SK-MEL-5 (cell line): ENCODE data around the gene AKAP14. TPM values are rescaled to one million over a fixed set of nuclear protein-coding genes. Genes with fewer than 3 reads are reported as not detected.
"Not testable (repeated sequence)": the region's sequence is repeated elsewhere in the genome, so short reads cannot be mapped to it uniquely, and the experiment has no call there.

Source experiments
- DNase-seq: peaks from one replicate; pipeline ENCODE4 v3.0.0-alpha.2; 2016; ENCODE audit warnings: low read depth, low spot score
- in situ Hi-C: cut with HindIII; loops from 2 replicates; pipeline ENCODE4 v1.10.0; 2016; ENCODE audit warnings: low sequenced_read_pairs, high pct_unique_total_duplicates, low pct_unique_long_range_greater_than_20kb
- polyA plus RNA-seq, 2 experiments: library from polyadenylated mRNA; depleted of rRNA; stranded (reverse); fragments of >200 nt; gene quantifications; 2 replicates each; pipeline ENCODE4 v1.2.3, GENCODE V29; 2015
- total RNA-seq: library from RNA; depleted of rRNA; stranded (reverse); fragments of >200 nt; shearing (Covaris generic); gene quantifications from 2 replicates; pipeline ENCODE4 v1.2.3, GENCODE V29; 2014; rRNA removed

AKAP14 gene
- total RNA-seq, result not detected in 2 replicates
- polyA plus RNA-seq (2015; cell fraction: cytosol; rRNA removed), result not detected in 2 replicates
- polyA plus RNA-seq (2015; cell fraction: nucleus; rRNA removed), result not detected in 2 replicates

DNA sequence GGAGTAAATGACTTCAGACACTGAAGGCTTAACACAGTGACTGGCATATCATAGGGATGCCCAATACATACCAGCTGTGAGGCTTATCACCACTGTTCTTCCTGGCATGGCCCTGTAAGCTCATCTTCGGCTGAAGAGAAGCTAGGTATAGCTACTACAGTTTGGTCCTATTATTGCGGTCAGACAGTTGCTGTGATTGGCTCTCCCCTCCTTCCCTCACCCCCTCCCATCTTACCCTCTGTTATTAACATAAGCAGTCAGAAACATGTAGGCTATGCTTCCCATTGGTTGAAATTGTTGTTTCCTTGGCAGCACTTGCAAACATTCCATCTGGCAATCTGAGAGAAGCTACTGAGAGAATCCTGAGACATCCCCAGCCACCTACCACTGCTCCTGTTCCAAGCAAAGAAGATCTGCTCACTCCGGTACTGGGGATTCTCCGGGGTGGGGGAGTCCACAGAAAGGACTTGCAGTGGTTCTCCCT is at the start of gene AKAP14:
Gene AKAP14, plus strand, starts transcription at position 51 of the 484 bp plus-strand sequence. CDS start 7,331 bp downstream, outside the sequence.
- in situ Hi-C loops, result no loop called here
- DNase-seq, result peak; percentile 22

DNA sequence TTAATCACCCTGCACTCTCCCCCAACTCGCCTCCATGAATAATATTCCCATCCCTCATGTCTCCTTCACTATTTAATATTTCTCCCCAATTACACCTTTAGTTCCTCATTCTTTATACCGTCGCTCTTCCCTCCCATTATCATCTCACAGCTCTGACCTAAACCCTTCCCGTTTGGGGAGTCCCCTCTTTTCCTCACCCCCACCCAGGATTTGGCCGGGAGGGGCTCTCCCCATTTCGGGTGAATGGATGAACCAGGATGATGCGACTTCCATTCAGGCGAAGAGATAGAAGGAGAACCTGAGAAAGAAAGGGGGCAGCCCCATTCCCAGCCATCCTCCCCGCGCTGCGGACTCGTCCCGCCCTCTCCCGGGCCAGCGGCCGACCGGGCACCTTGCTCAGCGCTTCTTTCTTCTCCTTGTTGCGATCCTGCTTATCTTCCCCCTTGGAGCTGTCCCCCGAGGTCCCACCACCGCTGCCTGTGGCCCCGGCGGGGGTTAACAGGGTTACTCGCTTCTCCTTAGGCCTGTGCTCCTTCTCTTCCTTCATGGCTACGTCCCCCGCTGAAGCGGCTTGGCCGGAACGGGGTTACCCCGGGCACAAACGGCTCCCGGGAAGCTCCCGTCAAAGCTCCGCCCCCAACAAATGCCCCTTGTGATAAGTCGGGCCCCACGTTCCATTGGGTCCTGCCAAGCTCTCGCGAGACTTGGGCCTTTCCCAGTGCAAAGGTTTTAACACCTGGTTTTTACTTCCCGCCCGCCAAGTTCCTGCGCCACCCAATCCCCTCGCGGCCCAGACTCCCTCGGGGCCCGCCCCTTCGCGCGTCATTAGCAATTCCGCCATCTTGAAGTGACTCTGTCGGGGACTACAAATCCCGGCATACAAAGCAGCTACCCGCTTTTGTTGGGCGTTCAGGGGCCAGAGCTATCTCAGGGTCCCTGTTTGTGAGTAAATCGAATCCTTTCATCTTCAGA is 43.0 kb upstream of the AKAP14 start, which contains the start of gene UPF3B:
Gene UPF3B, minus strand, starts transcription at position 582 of the 972 bp plus-strand sequence. Its CDS starts 35 bp downstream, at position 547.
- in situ Hi-C loops, result no loop called here
- DNase-seq, result peak; percentile 98

- DNase-seq, result no peak
- in situ Hi-C loops, result no loop called here
Observed at GRCh38 chrX:119853444-119853843, 42.2 kb upstream of the AKAP14 start.

DNA sequence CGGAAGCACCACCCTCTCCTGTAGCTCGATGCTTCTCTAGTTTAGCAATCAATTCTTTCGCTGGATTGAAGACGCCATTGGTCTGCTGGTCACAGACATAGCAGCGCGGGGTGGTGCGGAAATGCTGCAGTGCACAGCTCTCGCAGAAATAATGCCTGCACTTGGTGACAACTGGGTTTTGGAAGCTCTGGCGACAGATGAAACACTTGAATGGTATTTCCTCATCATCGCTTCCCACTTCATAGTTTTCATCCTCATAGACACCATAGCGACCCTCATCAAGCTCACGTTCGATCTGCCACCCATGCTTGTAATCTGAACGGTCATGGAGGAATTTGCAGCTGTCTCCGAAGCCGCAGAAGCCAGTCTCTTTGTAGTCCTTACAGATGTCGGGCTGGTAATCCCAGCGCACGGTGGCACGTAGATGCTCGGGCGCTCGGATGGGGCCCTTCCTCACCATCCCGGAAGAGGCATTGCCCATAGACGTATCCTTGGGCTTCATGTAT is 25.0 kb upstream of the AKAP14 start:
- DNase-seq, result no peak
- in situ Hi-C loops, result no loop called here

DNA sequence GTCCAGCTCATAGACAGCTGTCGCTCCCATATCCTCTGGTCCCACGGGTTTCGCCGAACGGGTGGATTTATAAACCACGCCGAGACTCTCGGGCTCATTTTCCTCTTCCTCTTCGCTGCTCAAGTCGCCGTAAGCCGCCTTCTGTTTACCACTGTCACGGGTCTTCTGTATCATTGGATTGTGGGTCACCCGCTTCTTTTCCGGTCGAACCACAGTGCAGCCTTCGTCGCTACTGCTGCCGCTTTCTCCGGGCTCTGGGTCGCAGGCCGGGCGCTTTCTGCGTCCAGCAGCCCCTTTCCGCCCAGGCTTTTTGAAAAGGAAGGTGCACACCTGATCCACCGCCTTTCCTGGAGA is 24.5 kb upstream of the AKAP14 start:
- in situ Hi-C loops, result no loop called here
- DNase-seq, result no peak

GRCh38 chrX:119871599-119872395 is 23.9 kb upstream of the AKAP14 start, which contains the start of the genes NDUFA1 and RNF113A:
TSS of gene NDUFA1 (plus strand) at chrX:119871832. CDS start at chrX:119871912, 80 bp downstream.
TSS of gene RNF113A (minus strand) at chrX:119871733. CDS start at chrX:119871613, 120 bp downstream.
- in situ Hi-C loops, result no loop called here
- peak; percentile 88 for DNase-seq

- in situ Hi-C loops, result no loop called here
- DNase-seq, result no peak
Observed at GRCh38 chrX:119878740-119879139, 17.0 kb upstream of the AKAP14 start.

GRCh38 chrX:119880076-119880475 is 15.6 kb upstream of the AKAP14 start:
- DNase-seq, result no peak
- in situ Hi-C loops, result no loop called here

- DNase-seq, result peak; percentile 61
- in situ Hi-C loops, result no loop called here
Observed at GRCh38 chrX:119880552-119881437, 14.9 kb upstream of the AKAP14 start.

GRCh38 chrX:119885554-119886428 is 9.9 kb upstream of the AKAP14 start:
- DNase-seq, result peak; percentile 44
- in situ Hi-C loops, result no loop called here

- in situ Hi-C loops, result no loop called here
- DNase-seq, result peak; percentile 82
Observed at GRCh38 chrX:119887721-119888425, 7.8 kb upstream of the AKAP14 start.

DNA sequence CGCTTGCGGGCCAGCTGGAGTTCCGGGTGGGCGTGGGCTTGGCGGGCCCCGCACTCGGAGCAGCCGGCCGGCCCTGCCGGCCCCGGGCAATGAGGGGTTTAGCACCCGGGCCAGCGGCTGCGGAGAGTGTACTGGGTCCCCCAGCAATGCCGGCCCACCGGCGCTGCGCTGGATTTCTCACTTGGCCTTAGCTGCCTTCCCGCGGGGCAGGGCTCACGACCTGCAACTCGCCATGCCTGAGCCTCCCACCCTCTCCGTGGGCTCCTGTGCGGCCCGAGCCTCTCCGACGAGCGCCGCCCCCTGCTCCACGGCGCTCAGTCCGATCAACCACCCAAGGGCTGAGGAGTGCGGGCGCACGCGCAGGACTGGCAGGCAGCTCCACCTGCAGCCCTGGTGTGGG is 5.1 kb upstream of the AKAP14 start:
- DNase-seq, in situ Hi-C loops: not testable (repeated sequence)

GRCh38 chrX:119891961-119892692 is 3.6 kb upstream of the AKAP14 start:
- DNase-seq, in situ Hi-C loops: not testable (repeated sequence)

DNA sequence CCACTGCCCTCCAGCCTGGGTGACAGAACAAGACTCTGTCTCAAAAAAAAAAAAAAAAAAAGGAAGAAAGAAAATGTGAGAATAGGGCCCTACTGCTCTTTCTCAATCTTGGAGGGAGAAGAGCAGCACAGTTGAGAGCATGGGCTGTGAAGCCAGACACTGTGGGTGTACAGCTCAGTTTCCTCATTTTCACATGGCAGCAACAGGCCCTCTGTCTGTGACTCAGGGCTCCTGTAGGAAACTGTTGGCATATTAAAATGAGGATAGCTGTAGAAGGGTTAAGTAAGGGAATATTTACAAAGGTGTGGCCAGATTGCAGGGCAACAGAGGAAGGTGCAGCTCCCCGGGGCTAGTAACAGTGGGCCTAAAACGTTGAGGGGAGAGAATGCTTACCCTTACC is 3.4 kb downstream of the AKAP14 start:
- no peak for DNase-seq
- in situ Hi-C loops, result no loop called here

GRCh38 chrX:119900976-119901375 is 5.3 kb downstream of the AKAP14 start:
- no peak for DNase-seq
- in situ Hi-C loops, result no loop called here
